Measurements from ENCODE around the gene CNP.
"Not testable (repeated sequence)": the region's sequence is repeated elsewhere in the genome, so short reads cannot be mapped to it uniquely, and the experiment has no call there.

CNP gene

DNA sequence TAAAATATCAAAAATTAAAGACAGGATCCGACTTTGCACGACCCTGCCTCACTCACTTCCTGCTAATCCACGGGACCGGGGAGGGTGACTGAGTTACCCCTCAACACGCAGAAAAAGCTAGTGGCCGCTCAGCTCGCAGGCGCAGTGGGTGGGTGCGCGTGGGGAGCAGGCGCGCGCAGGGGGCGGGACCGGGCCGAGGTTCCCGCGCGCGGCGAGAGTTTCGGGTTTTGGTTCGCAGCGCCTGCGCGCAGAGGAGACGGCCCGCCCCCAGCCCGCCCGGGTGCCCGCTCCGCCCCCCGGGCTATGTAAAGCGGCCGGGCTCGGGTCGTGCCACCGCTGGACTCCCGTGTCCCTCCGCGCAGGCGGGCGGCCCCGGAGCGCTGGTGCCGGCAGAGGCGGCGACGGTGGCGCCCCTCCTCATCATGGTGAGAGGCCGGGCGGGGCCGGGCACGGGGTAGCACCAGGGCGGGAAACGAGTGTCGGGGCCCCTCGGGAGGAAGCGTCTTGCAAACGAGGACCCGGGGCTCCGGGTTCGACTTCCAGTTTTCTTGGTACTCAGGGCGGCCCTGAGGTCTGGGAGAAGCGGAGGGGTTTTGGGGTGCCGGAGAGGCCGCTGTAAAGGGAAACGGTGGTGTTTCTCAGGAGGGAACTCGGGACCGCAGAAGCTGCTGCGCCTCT, at the start of gene CNP:
TSS of gene CNP (plus strand) at position 333 of the 678 bp plus-strand sequence. CDS start at position 423, 90 bp downstream.
- peak; percentile 92 for DNase-seq

- no peak for DNase-seq
Observed at GRCh38 chr17:41917192-41917591, 49.4 kb upstream of the CNP start.

DNA sequence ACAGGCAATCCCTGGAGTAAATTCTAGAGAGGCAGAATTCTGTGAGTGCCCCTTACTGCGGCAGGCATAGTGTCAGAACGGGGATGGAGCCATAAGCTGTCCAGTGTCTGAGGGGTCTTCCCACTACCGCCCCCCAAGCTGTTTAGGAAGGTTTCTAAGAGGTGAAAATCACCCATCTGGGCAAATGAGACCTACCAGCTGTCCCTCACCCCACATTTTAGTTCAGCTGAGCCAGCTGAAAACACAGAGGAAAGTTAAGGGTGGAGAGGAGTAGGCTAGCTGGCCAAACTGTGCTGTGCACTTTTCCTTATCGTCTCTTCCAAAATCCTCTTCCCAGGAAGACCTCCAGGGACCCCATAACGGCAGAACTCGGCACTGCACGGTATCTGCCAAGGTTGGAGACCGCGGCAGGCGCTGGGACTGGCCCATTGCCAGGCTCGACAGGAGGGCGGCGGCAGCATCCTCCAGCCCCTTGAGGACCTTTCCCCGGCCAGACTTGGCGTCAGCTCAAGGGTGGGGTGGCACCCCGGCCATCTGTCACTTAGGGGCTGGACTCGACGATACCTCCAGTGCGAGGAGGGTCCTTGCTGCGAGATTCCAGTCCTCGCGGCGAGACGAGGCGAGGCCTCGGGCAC, 48.8 kb upstream of the CNP start:
- DNase-seq, result peak; percentile 76

- DNase-seq, result peak; percentile 99
Observed at GRCh38 chr17:41918314-41919164, 48.1 kb upstream of the CNP start, which contains the start of gene ACLY. Gene ACLY (minus strand): TSS chr17:41918951. CDS start chr17:41913873, 5,078 bp downstream.

- no peak for DNase-seq
Observed at GRCh38 chr17:41919165-41919817, 47.3 kb upstream of the CNP start.

GRCh38 chr17:41919840-41920579, 46.6 kb upstream of the CNP start:
- no peak for DNase-seq

DNA sequence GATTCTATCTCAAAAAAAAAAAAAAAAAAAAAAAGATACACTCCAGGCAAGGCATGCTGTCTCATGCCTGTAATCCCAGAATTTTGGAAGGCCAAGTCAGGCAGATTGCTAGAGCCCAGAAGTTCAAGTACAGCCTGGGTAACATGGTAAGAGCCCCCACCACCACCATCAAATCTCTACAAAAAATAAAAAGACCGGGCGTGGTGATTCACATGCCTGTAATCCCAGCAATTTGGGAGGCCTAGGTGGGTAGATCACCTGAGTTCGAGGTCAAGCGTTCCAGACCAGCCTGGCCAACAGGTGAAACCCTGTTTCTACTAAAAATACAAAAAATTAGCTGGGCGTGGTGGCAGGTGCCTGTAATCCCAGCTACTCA, 46.0 kb upstream of the CNP start:
- no peak for DNase-seq

- no peak for DNase-seq
Observed at GRCh38 chr17:41925991-41926590, 40.5 kb upstream of the CNP start.

DNA sequence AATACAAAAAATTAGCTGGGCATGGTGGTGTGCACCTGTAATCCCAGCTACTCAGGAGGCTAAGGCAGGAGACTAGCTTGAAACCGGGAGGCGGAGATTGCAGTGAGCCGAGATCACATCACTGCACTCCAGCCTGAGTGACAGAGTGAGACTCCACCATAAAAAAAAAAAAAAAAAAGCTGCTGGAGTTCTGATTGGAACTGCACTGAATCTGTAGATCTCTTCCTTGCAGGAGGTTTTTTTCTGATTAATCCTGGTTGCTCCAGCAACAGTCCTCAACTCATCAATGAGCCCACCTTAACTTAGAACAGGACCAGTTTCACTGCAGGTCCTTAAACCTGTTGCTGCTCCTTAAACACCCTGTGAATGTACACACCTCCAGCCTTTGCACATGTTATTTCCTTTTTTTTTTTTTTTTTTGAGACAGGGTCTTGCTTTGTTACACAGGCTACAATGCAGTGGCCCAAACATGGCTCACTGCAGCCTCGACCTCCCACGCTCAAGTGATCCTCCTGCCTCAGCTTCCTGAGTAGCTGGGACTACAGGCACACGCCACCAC, 37.8 kb upstream of the CNP start:
- DNase-seq, result no peak

DNA sequence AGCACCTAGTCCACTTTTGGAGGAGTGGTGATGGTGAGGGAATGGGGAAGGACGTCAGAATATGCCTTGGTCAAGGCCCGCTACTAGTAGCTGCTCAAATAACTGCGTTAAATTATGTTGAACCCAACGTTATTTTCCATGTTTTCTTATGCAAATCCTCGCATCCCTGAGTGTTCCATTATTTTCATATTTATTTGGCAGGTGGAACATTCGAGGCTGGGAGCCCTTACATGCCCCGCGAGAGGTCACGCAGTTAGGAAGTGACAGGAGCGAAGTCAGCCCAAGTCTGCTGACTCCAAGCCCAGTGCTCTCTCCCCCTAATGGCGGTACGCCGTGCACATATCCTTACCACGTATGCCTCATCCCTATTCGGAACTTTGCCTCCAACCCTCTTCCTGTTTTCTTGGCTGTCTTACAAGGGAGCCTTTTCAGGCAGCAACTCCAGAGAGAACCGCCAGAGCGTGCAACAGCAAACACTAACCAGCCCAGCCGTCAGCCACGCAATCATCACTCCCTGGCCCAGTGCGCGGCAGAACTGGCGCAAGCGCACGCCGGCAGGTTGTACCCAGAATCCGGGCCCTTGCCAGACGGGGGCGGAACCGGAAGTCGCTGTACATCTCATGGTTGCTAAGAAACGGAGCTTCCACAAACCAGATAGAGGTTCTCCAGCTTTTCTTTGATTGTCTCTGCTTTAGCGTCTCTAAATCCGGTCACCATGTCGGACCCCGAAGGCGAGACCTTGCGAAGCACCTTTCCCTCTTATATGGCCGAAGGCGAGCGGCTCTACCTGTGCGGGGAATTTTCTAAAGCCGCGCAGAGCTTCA, 36.4 kb upstream of the CNP start, which contains the start of gene ODAD4:
TSS of gene ODAD4 (plus strand) at position 609 of the 824 bp plus-strand sequence. CDS start at position 716, 107 bp downstream.
- DNase-seq, result peak; percentile 97

- DNase-seq, result not testable (repeated sequence)
Observed at GRCh38 chr17:41930833-41931156, 35.8 kb upstream of the CNP start.

GRCh38 chr17:41931715-41932114, 34.9 kb upstream of the CNP start:
- not testable (repeated sequence) for DNase-seq

GRCh38 chr17:41932816-41933389, 33.7 kb upstream of the CNP start:
- peak; percentile 68 for DNase-seq

- no peak for DNase-seq
Observed at GRCh38 chr17:41935641-41936040, 31.0 kb upstream of the CNP start.

DNA sequence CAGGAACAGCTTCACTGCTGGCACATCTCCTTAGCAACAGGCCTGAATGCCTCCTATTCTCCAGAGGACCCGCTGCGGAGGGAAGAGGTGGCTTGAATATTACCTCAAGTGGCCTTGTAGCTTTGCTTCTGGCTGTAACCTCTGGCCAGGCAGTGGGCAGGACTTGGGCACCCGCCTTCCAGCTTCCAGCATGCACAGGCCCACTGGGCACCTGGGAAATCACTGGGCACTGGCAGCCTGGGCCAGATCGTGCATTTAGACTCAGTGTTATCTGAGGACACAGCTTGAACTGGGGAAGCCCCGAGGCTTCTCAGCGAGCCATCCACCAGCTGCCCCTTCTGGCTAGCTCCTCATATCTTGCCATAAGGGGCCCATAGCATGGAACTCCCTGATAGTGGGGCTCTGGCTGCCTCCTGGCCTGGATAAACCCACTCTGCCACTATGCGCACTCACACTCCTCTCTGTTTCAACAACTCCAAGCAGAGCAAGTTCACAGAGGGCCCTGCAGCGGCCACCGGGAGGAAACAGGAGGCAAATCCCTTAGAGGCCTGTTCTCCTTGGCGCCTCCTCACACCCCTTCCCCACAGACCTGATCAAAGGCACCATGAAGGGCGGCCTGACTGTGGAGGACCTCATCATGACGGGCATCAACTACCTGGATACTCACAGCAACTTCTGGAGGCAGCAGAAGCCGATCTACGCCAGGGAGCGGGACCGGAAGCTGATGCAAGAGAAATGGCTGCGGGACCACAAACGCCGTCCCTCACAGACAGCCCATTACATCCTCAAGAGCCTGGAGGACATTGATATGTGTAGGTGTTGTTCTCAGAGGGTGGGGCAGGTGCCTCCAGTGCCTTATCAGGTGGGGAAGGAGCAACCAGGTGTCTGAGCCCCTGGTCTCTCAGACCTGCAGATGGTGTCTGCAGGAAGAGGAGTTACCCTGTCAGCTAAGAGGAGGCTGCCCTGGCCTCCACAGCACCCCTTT, 28.3 kb upstream of the CNP start:
- DNase-seq, result peak; percentile 34

GRCh38 chr17:41939044-41939692, 27.4 kb upstream of the CNP start:
- no peak for DNase-seq

GRCh38 chr17:41939693-41940090, 26.9 kb upstream of the CNP start:
- no peak for DNase-seq

- DNase-seq, result no peak
Observed at GRCh38 chr17:41941168-41941567, 25.4 kb upstream of the CNP start.

Measured in RPMI8226 (cell line).